Epithelial cell of esophagus (primary cell): ENCODE results near the gene IFNAR1.
A peak's percentile ranks its signal among the peaks of the same experiment; 100 is the strongest.

Experiments used
- DNase-seq: peaks from one replicate; pipeline ENCODE4 v3.0.0; 2010; ENCODE audit warnings: low read depth
- H3K4me3 ChIP-seq: 2 replicates; pipeline ENCODE4 v1.5.1; 2011; ENCODE audit warnings: mild to moderate bottlenecking, low read length, control low read depth
- CTCF ChIP-seq: IDR thresholded peaks from 2 replicates; pipeline ENCODE4 v1.5.1; 2011; ENCODE audit warnings: low read depth, mild to moderate bottlenecking, low read length, control low read depth, inconsistent platforms; ENCODE audit not compliant: insufficient read depth; ENCODE audit errors: missing control alignments

The IFNAR1 gene

GRCh38 chr21:33305344-33305671, 19.5 kb upstream of the IFNAR1 start:
- TF ChIP-seq CTCF, result no peak
- no peak overlapping the region for H3K4me3 ChIP-seq
- DNase-seq, result no peak

GRCh38 chr21:33305938-33306337, 18.8 kb upstream of the IFNAR1 start:
- DNase-seq, result no peak
- TF ChIP-seq CTCF, result no peak
- H3K4me3 ChIP-seq, result no peak overlapping the region

- no peak for TF ChIP-seq CTCF
- DNase-seq, result peak; percentile 20
- no peak overlapping the region for H3K4me3 ChIP-seq
These were observed 15.9 kb upstream of the IFNAR1 start for GRCh38 chr21:33308586-33309490.

- no peak for DNase-seq
- no peak overlapping the region for H3K4me3 ChIP-seq
- no peak for TF ChIP-seq CTCF
These were observed 15.0 kb upstream of the IFNAR1 start for GRCh38 chr21:33309778-33310177.

- TF ChIP-seq CTCF, result no peak
- no peak overlapping the region for H3K4me3 ChIP-seq
- DNase-seq, result no peak
These were observed 12.6 kb upstream of the IFNAR1 start for GRCh38 chr21:33312121-33312520.

- no peak overlapping the region for H3K4me3 ChIP-seq
- no peak for DNase-seq
- no peak for TF ChIP-seq CTCF
These were observed 11.6 kb upstream of the IFNAR1 start for GRCh38 chr21:33313183-33313582.

- DNase-seq, result no peak
- no peak for TF ChIP-seq CTCF
- H3K4me3 ChIP-seq, result no peak overlapping the region
These were observed 11.2 kb upstream of the IFNAR1 start for GRCh38 chr21:33313611-33314010.
